T-helper 9 cell (primary cell): ENCODE measurements around the gene PRCD.

ENCODE experiments used
- DNase-seq: peaks from one replicate; pipeline ENCODE4 v3.0.0-alpha.2; 2020

Gene PRCD

DNA sequence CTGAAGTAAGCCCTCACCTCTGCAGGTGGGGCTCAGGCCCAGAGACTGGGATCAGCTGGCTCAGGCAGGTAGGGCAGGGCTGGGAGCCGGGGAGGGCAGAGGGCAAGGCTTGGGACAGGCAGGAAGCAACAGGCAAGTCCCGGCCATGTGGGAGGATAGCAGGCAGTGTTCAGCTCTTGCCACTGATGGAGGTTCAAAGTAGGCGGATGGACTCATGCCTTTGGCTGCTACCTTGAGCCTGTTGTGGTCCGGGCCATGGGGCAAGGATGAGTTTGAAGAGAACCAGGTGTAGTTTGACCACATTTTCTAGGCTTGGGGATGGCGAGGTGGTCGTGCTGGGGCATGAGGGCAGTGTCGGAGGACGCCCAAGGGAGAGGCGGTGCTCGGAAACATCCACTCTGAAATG is 2.7 kb downstream of the PRCD start:
- DNase-seq, result no peak

DNA sequence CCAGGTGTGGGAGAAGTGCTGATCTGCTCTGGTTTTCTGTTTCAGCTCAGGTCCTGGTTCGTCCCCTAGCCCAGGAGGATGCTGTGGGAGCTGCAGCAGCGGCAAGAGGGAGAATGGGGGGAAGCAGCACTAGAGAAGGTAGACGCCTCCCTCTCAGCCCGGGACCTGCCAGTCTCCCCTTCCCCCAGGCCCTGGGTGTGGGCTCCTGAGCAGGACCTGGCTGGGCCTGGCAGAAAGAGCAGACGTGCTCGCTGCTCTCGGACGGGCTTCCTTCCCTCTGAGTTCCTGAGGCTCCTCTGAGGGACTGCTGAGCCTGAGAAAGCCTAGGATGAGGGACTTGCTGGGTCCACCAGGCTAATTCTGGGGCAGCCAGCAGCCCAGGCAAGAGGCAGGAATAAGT is 3.1 kb downstream of the PRCD start:
- DNase-seq, result no peak

DNA sequence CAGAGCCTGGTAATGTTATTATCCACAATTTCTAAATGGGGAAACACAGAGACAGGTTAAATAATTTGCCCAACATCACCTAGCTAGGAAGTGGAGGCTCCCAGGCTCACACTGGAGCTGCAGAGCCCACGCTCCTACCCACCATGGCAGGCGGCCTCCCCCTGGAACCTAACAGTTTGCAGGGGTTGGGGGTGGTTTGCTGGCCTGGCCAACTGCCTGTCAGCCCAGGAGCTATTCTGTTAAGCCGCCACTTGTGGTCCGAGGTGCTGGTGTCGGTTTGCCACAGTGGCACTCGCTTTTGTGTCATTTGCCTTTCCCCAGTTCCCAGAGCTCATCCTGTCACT is 3.6 kb downstream of the PRCD start:
- no peak for DNase-seq

DNA sequence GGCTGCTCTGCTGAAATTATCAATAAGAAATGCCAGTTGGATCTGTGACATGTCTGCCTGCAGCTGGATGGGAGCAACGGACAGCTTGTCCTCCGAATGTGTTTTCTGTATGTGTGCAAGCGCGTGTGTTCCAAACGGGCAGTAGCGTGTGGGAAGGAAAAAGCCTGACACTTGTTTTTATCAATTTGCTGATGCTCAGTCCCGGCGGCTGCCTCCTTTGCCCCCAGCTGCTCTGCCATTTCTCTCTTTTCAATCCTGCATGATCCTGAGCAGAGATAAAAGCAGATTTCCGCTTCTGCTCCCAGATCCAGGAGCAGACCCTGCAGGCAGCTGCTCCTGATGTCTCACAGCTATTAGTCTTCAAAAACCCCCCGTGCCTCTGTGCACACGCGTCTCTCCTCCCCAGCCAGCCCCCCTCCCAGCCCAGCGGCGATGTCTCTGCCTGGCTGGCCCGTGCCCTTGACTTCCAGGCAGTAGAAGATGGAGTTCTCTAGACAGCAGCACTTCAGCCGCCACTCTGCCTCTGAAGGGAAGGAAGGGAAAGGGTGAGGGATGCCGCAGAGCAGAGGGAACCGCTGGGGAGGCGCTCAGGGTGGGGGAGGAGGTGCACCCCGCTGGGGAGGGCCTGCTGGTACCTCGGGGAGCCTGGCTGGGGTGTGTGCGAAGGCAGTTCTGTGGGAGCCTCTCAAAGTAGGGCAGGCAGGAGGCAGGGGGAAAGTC is 4.1 kb downstream of the PRCD start:
- DNase-seq, result no peak

DNA sequence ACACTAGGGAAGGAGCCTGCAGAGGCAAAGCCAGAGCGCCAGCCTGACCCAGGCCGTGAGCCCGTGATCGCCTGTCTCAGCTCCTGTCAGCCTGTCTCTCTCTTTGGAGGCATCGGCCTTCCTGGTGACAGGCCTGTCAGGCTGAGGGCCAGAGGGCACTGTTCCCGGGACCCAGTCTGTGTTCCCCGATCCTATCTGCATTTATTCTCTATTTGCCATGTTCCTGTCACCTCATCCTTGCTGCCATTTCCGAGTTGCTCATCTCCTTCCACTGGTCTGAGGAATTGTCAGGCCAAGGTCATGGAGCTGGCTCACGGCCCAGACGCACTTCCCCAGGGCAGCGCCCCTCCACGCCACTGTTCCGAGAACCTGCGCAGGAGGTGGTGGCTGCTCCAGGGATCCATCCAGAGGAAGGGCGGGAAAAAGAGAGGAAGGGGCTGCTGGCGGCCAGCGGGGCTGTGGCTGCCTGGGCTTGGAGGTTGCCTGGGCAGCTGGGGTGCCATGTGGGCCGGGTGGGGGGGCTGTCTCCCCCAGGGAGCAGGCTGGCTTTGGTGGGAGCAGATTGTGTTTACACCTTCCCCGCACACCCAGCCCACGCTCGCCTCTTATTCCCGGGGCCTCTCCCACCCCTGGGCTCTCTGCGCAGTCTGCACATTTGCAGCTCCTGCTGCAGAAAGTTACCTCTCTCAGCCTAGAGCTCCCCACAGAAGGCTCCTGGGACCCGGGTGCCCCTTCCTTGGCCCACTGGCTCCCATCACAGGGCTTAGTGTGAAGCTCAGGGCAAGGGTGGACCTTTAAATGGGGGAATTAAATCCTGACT is 4.9 kb downstream of the PRCD start:
- no peak for DNase-seq

DNA sequence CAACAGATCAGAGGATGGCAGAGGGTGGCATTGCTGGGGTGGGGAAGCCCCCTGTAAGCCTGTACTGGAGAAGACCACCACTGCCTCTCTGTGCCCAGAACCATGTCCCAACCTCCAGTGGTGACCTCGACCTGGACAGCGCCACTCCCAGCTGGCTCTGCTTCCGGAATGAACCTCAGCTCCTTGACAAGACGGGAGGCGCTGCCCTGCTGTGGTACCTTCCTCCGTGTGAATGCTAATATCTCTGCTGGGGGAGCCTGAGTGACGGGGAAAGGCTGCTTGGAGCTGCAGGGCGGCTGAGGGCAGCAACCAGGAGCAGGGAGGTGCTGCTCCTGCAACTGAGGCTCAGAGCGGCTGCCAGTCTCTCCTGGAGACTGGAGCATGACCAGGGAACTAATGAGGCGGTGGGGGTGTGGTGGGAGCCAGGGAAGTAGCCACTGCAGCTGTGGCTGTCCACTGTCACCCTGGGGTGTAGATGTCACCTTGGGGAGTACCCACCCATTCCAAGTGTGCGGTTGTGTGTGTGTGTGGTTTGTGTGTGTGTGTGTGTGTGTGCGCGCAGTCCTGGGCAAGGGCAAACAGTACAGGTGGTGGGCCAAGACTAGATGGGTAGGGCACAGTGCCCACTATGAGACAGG is 6.2 kb downstream of the PRCD start:
- no peak for DNase-seq

DNA sequence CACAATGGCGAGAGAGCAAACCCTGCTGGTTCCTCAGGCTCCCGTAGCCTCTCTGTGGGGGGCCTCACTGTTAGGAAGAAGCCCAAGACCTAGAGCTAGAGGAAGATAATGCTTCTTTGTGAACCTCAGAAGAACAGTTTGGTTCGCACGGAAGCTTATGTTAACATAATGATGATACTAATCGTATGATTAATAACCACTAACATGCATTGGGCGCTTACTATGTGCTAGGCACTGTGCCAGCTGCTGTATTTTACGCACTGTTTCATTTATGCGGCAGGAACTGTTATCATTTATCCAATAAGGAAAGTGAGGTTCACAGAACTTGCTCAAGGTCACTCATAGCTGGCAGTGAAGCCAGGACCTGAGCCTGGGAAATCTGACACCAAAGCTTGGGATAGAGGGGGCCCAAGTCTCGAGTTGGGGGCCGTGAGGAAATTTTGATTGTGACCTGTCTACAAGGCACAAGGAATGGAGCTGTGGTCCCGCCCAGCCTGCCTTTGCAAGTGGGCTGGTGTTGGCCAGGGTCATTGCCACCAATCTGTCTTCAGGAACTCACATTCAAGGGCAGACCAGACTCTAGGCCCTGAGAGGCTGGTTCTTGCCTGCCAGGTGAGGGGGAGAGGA is 6.8 kb downstream of the PRCD start:
- no peak for DNase-seq

DNA sequence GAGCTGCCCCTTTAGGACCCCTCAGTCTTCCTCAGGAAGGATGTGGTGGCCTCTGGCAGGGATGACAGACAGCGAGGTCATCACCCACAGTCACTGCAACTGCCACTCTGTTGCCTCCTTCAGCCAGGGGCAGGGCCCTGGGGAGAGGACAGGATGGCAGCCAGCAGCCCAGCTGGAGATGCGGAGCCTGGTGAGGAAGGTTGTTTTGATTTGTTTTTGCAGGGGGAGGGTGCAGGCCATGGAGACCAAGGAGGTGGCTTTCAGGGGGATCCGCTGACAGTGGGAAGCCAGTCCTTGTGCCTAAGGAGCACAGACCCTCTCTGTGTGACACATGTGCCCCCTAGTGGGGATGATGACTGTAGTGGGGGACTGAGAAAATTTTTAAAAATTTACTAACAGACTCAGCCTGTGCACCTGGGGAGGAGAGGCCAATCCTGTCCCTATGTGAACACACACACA is 7.4 kb downstream of the PRCD start:
- peak; percentile 49 for DNase-seq

DNA sequence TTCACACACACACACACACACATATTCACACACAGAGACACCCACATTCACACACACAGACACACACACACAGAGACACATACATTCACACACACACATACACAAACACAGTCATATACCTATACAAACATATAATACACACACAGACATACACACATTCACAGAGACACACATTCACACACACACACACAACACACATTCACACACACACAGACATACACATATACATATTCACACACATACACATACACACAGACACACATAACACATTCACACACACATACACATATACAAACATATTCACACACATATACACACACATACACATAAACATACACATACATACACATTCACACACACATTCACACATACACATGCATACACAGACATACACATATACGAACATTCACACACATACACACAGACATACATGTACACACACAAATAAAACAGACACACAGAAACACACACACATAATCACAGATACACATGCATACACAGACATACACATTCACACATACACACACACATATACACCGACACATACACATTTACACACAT is 7.9 kb downstream of the PRCD start:
- DNase-seq, result no peak

DNA sequence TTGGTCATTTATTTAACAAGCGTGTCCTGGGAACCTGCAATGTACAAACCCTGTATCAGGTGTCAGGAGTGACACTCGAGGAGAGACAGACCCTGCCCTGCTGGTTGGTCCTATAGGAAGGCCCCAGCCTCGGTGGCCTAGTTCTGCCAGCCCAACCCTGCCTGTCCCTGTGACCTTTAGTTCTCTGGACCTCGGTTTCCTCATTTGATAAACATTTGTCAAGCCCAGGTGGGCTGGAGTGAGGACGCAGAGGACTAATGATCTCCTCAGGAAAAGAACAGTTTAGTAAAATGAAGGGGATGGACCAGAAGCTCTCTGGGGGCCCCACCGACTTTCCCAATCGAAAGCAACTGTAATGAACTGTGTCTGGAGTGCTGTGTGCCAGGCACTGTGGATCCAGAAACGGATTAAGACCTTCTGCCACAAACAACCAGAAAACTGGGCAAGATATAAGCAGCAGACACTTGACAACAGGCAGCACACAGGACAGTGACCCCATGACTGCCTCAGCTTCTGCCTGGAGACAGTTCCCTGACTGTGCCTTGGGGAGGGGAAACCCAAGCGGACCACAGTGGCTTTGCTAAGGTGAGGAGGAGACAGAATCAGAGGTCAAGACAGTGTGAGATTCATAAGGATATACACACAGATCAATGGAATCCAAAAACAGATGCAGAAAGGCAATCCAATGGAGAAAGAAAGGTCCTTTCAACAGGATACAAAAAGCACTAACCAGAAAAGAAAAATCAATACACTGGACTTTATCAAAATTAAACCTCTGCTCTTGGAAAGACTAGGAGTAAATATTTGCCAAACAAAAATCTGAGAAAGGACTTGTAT is 8.8 kb downstream of the PRCD start:
- no peak for DNase-seq

DNA sequence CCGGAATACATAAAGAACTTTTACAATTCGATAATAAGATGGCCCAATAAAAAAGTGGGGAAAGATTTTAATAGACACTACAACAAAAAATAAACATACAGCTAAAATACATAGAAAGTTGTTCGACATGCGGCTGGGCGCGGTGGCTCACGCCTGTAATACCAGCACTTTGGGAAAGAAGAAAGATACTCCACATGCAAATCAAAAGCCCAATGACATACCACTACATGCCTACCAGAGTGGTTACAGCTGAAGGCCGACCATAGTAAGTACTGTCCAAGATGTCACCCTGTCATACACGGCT is 9.3 kb downstream of the PRCD start:
- no peak for DNase-seq

DNA sequence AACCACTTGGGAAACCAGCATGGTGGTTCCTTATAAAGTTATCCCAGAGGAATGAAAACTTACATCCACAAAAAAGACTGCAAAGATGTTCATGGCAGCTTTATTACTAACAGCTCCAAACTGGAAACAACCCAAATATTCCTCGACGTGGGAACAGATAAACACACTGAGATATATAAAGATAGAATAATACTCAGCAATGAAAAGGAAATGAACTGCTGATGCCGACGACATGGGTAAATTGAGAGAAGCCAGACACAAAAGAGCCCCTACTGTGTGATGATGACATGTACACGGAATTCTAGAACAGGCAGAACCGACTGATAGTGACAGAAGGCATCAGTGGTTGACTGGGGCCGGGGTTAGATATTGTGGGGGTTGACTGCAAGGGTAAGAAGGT is 9.7 kb downstream of the PRCD start:
- DNase-seq, result no peak

DNA sequence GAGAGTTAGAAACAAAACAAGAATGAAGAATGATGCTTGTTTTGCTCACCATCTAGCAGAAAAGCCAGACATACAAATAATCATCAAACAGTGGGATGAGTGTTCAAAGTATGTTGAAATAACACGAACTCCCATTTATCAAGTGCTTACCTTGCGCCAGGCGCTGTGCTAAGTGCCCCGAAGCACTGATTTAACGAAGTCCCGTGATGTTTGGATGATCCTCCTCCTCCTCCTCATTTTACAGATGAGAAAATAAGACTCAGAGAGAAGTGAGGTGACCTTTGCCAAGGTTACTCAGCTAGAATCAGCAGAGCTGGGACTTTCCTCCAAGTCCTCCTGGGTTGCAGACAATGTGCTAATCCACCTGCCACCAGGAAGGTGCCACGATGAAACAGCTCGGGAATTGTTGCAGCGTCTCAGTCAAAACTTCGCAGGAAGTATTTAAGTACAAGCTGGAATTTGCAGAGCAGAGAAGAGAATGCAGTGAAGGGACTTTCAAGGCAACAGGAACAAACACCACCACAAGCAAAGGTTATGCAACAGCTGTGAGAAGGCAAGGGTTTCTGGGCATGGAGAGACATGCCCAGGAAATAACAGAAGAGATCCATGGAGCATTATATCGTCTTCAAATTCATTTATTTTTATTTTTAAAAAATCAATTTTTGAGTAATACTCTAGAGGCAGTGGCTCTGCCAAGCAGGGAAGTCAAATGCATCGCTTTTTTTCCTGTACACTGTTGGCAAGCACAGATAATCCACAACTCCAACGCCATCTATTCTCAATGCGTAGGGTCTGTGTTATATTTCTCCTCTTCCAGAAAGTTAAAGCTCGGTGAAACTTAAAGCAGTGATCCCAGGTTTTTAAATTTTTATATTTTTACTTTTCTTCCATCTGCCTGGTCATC is 11.1 kb downstream of the PRCD start:
- no peak for DNase-seq

DNA sequence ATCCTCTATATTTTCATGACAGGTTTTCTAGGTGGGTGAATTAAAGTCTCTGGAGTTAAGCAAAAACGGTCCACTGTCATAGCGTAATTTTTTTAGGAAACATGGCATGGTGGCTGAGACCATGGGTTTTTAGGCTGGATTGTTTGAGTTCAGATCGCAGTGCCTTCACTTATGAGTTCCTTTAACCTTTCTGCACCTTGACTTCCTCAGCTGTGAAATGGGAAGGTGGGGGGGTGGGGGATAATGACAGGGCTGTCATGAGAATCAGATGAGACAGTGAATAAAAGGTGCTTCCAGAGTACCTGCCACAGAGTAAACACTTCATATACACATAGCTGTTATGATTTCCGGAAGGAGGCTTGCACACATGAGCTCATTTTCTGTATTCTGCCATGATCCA is 11.8 kb downstream of the PRCD start:
- DNase-seq, result no peak

DNA sequence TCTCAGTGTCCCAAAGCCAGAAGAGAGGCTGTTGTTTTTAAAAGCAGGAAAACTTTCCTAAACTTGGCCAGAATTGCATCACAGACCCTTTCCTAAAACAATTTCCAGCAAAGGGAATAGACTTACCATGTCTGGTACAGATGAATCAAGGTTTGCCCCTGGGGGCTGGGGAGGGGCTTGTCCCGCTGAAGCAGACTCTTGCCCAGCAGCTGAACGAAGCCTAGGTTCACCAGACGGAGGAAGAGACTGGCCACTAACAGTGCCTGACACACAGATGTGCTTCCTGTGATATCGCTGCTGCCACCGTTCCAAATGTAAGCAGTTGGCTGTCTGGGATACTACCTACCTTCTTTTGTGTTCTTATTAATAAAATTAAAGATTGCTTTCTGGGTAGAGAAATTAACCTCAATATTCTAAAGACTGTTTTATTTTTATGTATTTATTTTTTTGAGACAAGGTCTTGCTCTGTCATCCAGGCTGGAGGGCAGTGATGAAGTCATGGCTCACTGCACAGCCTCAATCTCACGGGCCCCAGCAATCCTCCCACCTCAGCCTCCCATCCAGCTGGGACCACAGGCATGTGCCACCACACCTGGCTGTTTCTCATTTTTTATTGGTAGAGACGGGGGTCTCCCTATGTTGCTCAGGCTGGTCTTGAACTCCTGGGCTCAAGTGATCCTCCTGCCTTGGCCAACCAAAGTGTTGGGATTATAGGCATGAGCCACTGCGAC is 13.5 kb downstream of the PRCD start:
- no peak for DNase-seq

DNA sequence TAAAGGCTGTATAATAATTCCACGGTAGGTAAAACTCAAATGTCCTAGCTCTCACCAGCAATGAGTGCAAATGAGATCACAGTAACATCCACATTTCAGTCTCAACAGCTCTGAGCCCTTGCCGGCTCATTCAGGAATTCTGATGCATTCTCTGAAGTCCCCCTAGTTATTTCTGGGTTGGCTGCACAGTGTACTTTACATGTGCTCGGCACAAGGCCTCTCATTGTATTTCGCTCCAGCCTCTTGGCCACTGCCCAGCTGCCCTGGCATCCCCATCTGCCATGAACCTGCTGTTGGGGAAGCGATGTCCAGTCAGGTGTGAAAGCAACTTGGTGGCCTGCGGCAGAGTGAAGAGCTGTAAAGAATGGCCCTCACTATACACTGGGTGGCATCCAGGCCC is 14.3 kb downstream of the PRCD start:
- DNase-seq, result no peak

DNA sequence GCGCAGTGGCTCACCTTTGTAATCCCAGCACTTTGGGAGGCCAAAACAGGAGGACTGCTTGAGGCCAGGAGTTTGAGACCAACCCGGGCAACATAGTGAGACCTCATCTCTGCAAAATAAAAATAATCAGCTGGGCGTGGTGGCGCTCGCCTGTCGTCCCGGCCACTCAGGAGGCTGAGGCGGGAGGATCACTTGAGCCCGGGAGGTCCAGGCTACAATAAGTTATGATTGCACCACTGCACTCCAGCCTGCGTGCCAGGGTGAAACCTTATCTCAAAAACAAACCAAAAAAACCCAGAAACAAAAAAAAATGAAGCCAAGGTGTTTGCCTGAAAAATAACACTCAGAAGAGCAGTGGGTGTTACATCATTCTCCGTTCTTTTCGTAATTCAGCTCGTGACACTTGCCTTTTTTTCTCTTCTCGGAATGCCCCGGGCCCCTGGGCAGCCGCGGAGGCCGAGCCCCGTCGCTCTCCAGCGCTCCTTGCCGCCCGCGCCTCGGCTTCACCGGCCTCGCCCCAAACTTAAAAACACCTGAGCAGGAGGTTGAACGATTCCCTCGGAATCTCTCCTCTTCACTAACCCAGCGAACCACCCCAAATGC is 17.0 kb downstream of the PRCD start:
- DNase-seq, result peak; percentile 42

DNA sequence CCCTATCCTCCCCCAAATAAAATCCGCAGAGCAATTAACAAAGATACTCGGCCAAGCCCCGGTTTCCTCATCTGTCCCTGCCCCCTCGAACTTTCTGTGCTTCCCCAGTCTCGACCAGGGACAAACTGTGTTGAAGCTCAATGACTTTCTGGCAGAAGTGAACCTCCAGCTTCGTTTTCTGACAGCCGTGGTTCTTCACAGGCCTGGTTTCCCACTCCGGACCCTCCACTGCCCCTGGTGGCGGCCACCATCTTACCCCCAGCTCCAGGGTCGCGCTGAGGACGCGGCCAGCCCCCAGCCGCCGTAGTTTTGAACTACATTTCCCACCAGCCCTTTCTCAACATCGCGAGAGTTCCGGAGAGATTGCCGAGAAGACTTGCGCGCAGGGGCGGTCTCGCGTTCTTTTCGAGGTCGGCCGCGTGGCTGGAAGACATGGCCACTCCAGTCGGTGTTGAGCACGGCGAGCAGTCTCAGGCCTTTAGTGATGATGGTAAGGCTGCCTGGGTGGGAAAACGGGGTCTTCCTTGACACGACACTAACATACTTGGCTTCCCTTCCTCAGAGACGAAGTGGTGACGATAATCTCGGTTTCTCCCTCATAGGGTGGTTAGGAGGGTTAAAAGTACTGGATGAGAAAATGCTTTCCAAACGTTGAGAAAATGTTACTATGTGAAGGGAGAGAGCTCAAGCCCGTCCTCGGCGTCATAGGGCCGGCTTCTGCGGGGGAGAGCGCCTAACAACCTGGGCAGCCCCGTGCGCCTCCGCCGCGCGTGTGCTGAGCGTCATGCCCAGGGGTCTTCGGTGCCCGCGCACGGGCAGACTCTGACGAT is 17.7 kb downstream of the PRCD start:
- peak; percentile 86 for DNase-seq
